Retinal pigment epithelial cell (primary cell): Measurements from ENCODE around the gene LY6G6C.

Source experiments
- DNase-seq: peaks from one replicate; pipeline ENCODE4 v3.0.0-alpha.2; 2010; ENCODE audit warnings: low read depth
- H3K4me3 ChIP-seq: 2 replicates; pipeline ENCODE4 v1.5.1; 2011; ENCODE audit warnings: mild to moderate bottlenecking, low read length, control low read depth, moderate library complexity
- CTCF ChIP-seq: conservative IDR thresholded peaks from 2 replicates; pipeline ENCODE4 v1.5.1; 2011; ENCODE audit warnings: low read depth, low read length, control low read depth, inconsistent platforms

The LY6G6C gene

GRCh38 chr6:31741815-31742214 lies 20.3 kb upstream of the LY6G6C start:
- no peak overlapping the region for H3K4me3 ChIP-seq
- no peak for TF ChIP-seq CTCF
- DNase-seq, result no peak

- no peak for DNase-seq
- TF ChIP-seq CTCF, result no peak
- H3K4me3 ChIP-seq, result peak overlapping the region; percentile 87
These were observed 19.1 kb upstream of the LY6G6C start for GRCh38 chr6:31740397-31741223.

- peak within 1 kb of the TSS; percentile 87 for H3K4me3 ChIP-seq
- DNase-seq, result peak; percentile 96
- no peak for TF ChIP-seq CTCF
These were observed 18.3 kb upstream of the LY6G6C start, which contains the start of gene MSH5 for GRCh38 chr6:31739639-31740396. Gene MSH5 (plus strand): TSS chr6:31740005. CDS start chr6:31740467, 462 bp downstream.

- no peak for DNase-seq
- peak; percentile 41 for TF ChIP-seq CTCF
- no peak overlapping the region for H3K4me3 ChIP-seq
These were observed 16.7 kb upstream of the LY6G6C start for GRCh38 chr6:31737991-31738979.

GRCh38 chr6:31737315-31737990 lies 15.9 kb upstream of the LY6G6C start:
- no peak for TF ChIP-seq CTCF
- H3K4me3 ChIP-seq, result peak overlapping the region; percentile 1
- DNase-seq, result no peak

- peak overlapping the region; percentile 81 for H3K4me3 ChIP-seq
- TF ChIP-seq CTCF, result no peak
- no peak for DNase-seq
These were observed 15.3 kb upstream of the LY6G6C start for GRCh38 chr6:31736768-31737314.
